Psoas muscle (tissue), 8 donors: ENCODE data around the gene KLB. TPM values are rescaled to one million over a fixed set of nuclear protein-coding genes. Genes with fewer than 3 reads are reported as not detected.

ENCODE experiments used
- ATAC-seq, 4 donors: fragments of 200-7000 bp; cut with Tn5 transposase; one replicate each; pipeline ENCODE4 v1.9.1; 2020; ENCODE audit warnings: moderate library complexity in 3 of 4, mild to moderate bottlenecking in 2 of 4
- DNase-seq, 2 donors: peaks; one replicate each; pipeline ENCODE4 v3.0.0-alpha.2; 2020
- H3K27ac ChIP-seq: fragments of 200-600 bp; one replicate; pipeline ENCODE4 v1.8.0; 2022
- H3K27me3 ChIP-seq, 3 donors: fragments of 200-600 bp in 1 of 3; one replicate each; pipeline versions ENCODE4 v1.6.1 to v1.8.0; 2013 to 2022; ENCODE audit warnings: low read length in 2 of 3, mild to moderate bottlenecking in 2 of 3, moderate library complexity in 1 of 3; ENCODE audit not compliant: insufficient read depth in 3 of 3
- H3K36me3 ChIP-seq, 2 donors: fragments of 200-600 bp in 1 of 2; one replicate each; pipeline versions ENCODE4 v1.6.1 to v1.8.0; 2013 to 2022; ENCODE audit warnings: low read depth in 1 of 2, mild to moderate bottlenecking in 1 of 2, moderate library complexity in 1 of 2; ENCODE audit not compliant: insufficient read depth in 1 of 2
- H3K4me1 ChIP-seq: fragments of 200-600 bp; one replicate; pipeline ENCODE4 v1.8.0; 2022
- H3K4me3 ChIP-seq: fragments of 200-600 bp; one replicate; pipeline ENCODE4 v1.8.0; 2022; ENCODE audit warnings: mild to moderate bottlenecking
- H3K9me3 ChIP-seq: fragments of 200-600 bp; one replicate; pipeline ENCODE4 v1.8.0; 2022
- WGBS, 3 donors: extraction: QIAGEN DNeasy Blood & Tissue Kit; methylation state at CpG; one replicate each; pipeline versions ENCODE4 v1.1.6 to v1.1.7; 2013; 5-methylcytosine and 5-hydroxymethylcytosine counted together
- intact Hi-C, 2 donors: fragments of 100-400 bp; cut with DNase I; formaldehyde crosslinking; loops; one replicate each; pipeline versions ENCODE4 v1.11.0 to v1.14.2; 2022
- polyA plus RNA-seq, 3 donors: library from polyadenylated mRNA; stranded (reverse); fragments of 200-250 nt; gene quantifications; one replicate each; pipeline ENCODE4 v1.2.3, GENCODE V29; 2013
- total RNA-seq, 4 donors: library from RNA; stranded (reverse); fragmentation: NEBNext Ultra II Directional in 2 of 4; extraction: Animal tissue kit (Norgen Biotek cat#: 25700) in 2 of 4; gene quantifications; one replicate each; pipeline versions ENCODE4 v1.2.1 to v1.2.4, GENCODE V29; 2021 to 2023
- TF ChIP-seq, protein P1 (sequence below): fragments of 200-600 bp; IDR thresholded peaks from one replicate; pipeline ENCODE4 v1.8.0; 2022; ENCODE audit warnings: antibody characterized with exemption
- donor health status: healthy with polysubstance abuse.
- donor health status: DM: no; HTN: no; CAD: no; lungs with moderate emphysema.
- donor health status: Bipolar disorder and iron deficiency.
- donor health status: healthy.
- donor health status: DM: yes; HTN: yes; CAD: no.
- donor health status: DM: no; HTN: no; CAD: no.
- donor health status: DM: no; HTN: no; CAD: no.
- donor health status: DM: yes; HTN: yes; CAD: no.

KLB gene
- total and polyA plus RNA-seq, 7 donors = 0.03 to 0.13 (median 0.07) TPM; not detected in 2

DNA sequence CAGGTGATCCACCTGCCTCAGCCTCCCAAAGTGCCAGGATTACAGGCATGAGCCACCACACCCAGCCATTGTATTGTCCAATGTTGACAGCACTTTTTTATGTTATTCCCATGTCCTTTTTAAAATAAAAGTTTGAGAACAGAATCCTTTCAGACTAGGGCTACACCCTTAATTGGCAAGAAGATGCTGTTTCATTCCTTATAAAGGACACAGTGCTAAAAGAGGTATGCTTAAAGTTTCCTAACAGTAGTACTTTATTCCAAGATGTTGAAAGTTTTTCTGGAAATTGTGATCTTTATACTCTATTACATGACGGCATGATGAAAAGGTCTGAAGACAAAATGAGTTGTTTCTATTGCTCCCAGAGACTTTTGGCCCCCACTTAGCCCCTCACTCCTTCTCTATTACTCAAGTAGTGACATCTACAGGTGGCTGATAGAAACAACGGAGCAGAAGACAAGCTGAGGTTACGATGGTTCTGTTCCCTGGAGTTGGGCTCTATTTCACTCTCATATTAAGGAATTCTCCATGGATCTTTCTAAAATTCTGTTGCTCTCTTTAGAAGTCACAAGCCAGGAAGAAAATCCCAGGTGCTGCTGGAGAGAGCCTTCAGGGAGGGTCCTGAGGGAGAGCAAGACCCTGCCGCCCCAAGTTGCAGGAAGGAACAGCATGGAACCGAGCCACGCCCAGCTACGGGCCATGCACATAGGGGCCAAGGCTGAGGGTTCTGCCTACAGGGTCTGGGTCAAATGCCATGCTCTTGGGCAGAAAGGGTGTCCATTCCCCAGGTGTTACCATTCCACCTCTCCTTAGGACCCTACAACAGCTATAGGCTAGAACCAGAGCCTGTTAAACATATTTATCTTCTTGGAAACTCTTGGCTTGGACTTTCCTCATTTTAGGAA is 29.2 kb downstream of the KLB start:
- ATAC-seq (no peak), DNase-seq (no peak)
- Histone ChIP-seq H3K9me3 (no peaks in the 10 kb centered on the region), H3K27me3 (no peaks in the 10 kb centered on the region), H3K4me3 (no peak overlapping the region), H3K27ac (no peak overlapping the region), H3K4me1 (no peaks in the 10 kb centered on the region), H3K36me3 (no peaks in the 10 kb centered on the region)
- 49 to 60% (median 57%) methylated on average over 7 of the region's 7 CpGs for WGBS, 3 donors
- intact Hi-C loops = no loop called here
- TF ChIP-seq, protein P1, sequence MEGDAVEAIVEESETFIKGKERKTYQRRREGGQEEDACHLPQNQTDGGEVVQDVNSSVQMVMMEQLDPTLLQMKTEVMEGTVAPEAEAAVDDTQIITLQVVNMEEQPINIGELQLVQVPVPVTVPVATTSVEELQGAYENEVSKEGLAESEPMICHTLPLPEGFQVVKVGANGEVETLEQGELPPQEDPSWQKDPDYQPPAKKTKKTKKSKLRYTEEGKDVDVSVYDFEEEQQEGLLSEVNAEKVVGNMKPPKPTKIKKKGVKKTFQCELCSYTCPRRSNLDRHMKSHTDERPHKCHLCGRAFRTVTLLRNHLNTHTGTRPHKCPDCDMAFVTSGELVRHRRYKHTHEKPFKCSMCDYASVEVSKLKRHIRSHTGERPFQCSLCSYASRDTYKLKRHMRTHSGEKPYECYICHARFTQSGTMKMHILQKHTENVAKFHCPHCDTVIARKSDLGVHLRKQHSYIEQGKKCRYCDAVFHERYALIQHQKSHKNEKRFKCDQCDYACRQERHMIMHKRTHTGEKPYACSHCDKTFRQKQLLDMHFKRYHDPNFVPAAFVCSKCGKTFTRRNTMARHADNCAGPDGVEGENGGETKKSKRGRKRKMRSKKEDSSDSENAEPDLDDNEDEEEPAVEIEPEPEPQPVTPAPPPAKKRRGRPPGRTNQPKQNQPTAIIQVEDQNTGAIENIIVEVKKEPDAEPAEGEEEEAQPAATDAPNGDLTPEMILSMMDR = no peak

DNA sequence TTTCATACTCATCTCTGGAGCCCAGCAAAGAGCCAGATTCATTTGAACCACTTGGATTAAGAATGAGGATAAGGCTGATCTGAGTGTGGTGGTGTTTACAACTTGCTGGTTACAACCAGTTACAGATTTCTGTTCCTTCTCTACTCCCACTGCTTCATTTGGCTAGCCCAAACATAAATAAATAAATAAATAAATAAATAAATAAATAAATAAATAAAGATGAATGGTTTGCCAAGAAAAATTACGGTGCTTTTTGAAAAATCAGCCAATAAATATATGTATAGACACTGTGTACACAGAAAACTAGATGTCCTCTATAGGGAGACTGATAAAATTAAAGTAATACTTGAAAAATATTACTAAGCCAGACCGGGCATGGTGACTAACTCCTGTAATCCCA is 34.9 kb downstream of the KLB start:
- Histone ChIP-seq H3K4me3 (no peak overlapping the region), H3K9me3 (no peaks in the 10 kb centered on the region), H3K27me3 (no peaks in the 10 kb centered on the region), H3K27ac (no peak overlapping the region), H3K36me3 (no peaks in the 10 kb centered on the region), H3K4me1 (no peaks in the 10 kb centered on the region)
- ATAC-seq (no peak), DNase-seq (no peak)
- intact Hi-C loops = no loop called here
- 80 to 84% (median 83%) methylated on average over 2 of the region's 2 CpGs for WGBS, 3 donors
- TF ChIP-seq, protein P1 = no peak

GRCh38 chr4:39442998-39443397 is 36.3 kb downstream of the KLB start:
- Histone ChIP-seq H3K4me3 (no peak overlapping the region), H3K36me3 (peaks cover 0 to 1% of the 10 kb centered on the region in 2 donors), H3K9me3 (no peaks in the 10 kb centered on the region), H3K4me1 (peaks cover 7% of the 10 kb centered on the region), H3K27me3 (no peaks in the 10 kb centered on the region), H3K27ac (no peak overlapping the region)
- TF ChIP-seq, protein P1 = no peak
- 75 to 83% (median 82%) methylated on average over 4 of the region's 4 CpGs for WGBS, 3 donors
- ATAC-seq (no peak), DNase-seq (no peak)
- intact Hi-C loops = no loop called here

- H3K4me1 ChIP-seq = peaks cover 7% of the 10 kb centered on the region
- H3K36me3 ChIP-seq = peaks cover 0 to 36% of the 10 kb centered on the region in 2 donors
- DNase-seq (peak in 1 of 2 donors; percentile 12), ATAC-seq (peak in 1 of 4 donors; percentile 25)
- no peaks in the 10 kb centered on the region for H3K27me3 ChIP-seq
- no peak overlapping the region for H3K27ac ChIP-seq
- TF ChIP-seq, protein P1 = no peak
- intact Hi-C loops = no loop called here
- no peaks in the 10 kb centered on the region for H3K9me3 ChIP-seq
- peak overlapping the region; percentile 53 for H3K4me3 ChIP-seq
- 82 to 85% (median 84%) methylated on average over 20 of the region's 20 CpGs for WGBS, 3 donors
These were observed 39.7 kb downstream of the KLB start for GRCh38 chr4:39446483-39446841.
